Gastroesophageal sphincter (tissue), 4 donors: ENCODE results near the gene CLDN11. TPM values are rescaled to one million over a fixed set of nuclear protein-coding genes. Genes with fewer than 3 reads are reported as not detected.

Experiments used
- ATAC-seq: fragments of 150-250 bp; one replicate; pipeline ENCODE4 v1.9.1; 2016; ENCODE audit warnings: mild to moderate bottlenecking, moderate library complexity
- H3K27ac ChIP-seq, 4 donors: fragments of 200-600 bp; sonication (generic) in 3 of 4; 1 replicate in 3 of 4; 2 replicates in 1 of 4; pipeline ENCODE4 v1.5.1; 2016 to 2019
- H3K27me3 ChIP-seq: fragments of 200-600 bp; sonication (generic); one replicate; pipeline ENCODE4 v1.5.1; 2019
- H3K36me3 ChIP-seq, 2 donors: fragments of 200-600 bp; sonication (generic); one replicate each; pipeline ENCODE4 v1.5.1; 2019; ENCODE audit warnings: control low read depth in 1 of 2
- H3K4me1 ChIP-seq, 3 donors: fragments of 200-600 bp; sonication (generic); 1 replicate in 2 of 3; 2 replicates in 1 of 3; pipeline ENCODE4 v1.5.1; 2016 to 2019; ENCODE audit warnings: control low read depth in 2 of 3
- H3K4me3 ChIP-seq, 2 donors: fragments of 200-600 bp; sonication (generic); one replicate each; pipeline ENCODE4 v1.5.1; 2019; ENCODE audit warnings: mild to moderate bottlenecking in 1 of 2, moderate library complexity in 1 of 2
- H3K9me3 ChIP-seq, 3 donors: fragments of 200-600 bp; sonication (generic); one replicate each; pipeline ENCODE4 v1.5.1; 2017 to 2019; ENCODE audit warnings: control low read depth in 2 of 3
- EP300 ChIP-seq: sonication (generic); formaldehyde crosslinking; IDR thresholded peaks from one replicate; pipeline ENCODE4 v1.6.1; 2017; ENCODE audit warnings: antibody characterized with exemption, mild to moderate bottlenecking
- POLR2A ChIP-seq, 2 donors: fragments of 450-650 bp; IDR thresholded peaks; one replicate each; pipeline ENCODE4 v1.6.1; 2017; ENCODE audit warnings: antibody characterized with exemption in 2 of 2, mild to moderate bottlenecking in 2 of 2, moderate library complexity in 1 of 2
- POLR2AphosphoS5 ChIP-seq: sonication (generic); formaldehyde crosslinking; IDR thresholded peaks from one replicate; pipeline ENCODE4 v1.6.1; 2017; ENCODE audit warnings: antibody characterized with exemption
- WGBS, 2 donors: methylation state at CpG; one replicate each; pipeline ENCODE4 v1.1.5; 2018; ENCODE audit warnings: low coverage in 1 of 2; 5-methylcytosine and 5-hydroxymethylcytosine counted together
- total RNA-seq, 4 donors: library from RNA; depleted of rRNA; stranded (reverse); fragments of >200 nt; gene quantifications; one replicate each; pipeline ENCODE4 v1.1.0, GENCODE V29; 2016
- TF ChIP-seq, protein P1 (sequence below), 4 experiments: fragments of 200-600 bp in 2 of 4; fragments of 450-650 bp in 2 of 4; sonication (generic) in 1 of 4; IDR thresholded peaks; one replicate each; pipeline ENCODE4 v1.5.1; 2017 to 2019; ENCODE audit warnings: antibody characterized with exemption in 4 of 4, mild to moderate bottlenecking in 2 of 4, moderate library complexity in 2 of 4

The CLDN11 gene
- total RNA-seq, 4 donors from 2014 or later: 1.4 to 7.7 (median 2.5) TPM

DNA sequence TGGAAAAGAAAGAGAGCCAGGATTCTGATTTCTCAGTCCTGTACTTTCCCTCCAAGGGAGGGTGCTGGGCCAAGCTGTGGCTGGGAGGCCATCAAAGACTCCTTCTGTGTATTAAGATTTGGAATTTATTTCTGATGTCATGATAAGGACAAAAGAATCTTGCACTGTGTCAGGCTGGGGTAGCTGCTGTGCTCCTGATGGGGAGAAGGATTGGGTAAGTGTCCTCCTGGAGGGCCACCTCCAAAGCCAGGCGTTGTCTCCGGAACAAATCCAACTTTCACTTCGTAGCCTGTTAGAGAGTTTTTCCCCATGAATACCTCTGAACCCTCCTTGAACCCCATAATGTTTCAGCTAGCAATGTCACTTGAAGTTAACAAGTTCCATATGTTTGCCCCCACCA is 29.9 kb downstream of the CLDN11 start:
- TF ChIP-seq, protein P1, sequence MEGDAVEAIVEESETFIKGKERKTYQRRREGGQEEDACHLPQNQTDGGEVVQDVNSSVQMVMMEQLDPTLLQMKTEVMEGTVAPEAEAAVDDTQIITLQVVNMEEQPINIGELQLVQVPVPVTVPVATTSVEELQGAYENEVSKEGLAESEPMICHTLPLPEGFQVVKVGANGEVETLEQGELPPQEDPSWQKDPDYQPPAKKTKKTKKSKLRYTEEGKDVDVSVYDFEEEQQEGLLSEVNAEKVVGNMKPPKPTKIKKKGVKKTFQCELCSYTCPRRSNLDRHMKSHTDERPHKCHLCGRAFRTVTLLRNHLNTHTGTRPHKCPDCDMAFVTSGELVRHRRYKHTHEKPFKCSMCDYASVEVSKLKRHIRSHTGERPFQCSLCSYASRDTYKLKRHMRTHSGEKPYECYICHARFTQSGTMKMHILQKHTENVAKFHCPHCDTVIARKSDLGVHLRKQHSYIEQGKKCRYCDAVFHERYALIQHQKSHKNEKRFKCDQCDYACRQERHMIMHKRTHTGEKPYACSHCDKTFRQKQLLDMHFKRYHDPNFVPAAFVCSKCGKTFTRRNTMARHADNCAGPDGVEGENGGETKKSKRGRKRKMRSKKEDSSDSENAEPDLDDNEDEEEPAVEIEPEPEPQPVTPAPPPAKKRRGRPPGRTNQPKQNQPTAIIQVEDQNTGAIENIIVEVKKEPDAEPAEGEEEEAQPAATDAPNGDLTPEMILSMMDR (IDR thresholded peaks at IDR 0.05): no peak
- no peaks in the 10 kb centered on the region for H3K27me3 ChIP-seq
- no peaks in the 10 kb centered on the region for H3K36me3 ChIP-seq
- ATAC-seq: no peak
- H3K27ac ChIP-seq: no peak overlapping the region
- H3K9me3 ChIP-seq: no peaks in the 10 kb centered on the region
- H3K4me1 ChIP-seq: no peaks in the 10 kb centered on the region
- no peak overlapping the region for H3K4me3 ChIP-seq
- WGBS, 2 donors: 39 to 66% methylated on average over 2 to 3 of the region's 3 CpGs

DNA sequence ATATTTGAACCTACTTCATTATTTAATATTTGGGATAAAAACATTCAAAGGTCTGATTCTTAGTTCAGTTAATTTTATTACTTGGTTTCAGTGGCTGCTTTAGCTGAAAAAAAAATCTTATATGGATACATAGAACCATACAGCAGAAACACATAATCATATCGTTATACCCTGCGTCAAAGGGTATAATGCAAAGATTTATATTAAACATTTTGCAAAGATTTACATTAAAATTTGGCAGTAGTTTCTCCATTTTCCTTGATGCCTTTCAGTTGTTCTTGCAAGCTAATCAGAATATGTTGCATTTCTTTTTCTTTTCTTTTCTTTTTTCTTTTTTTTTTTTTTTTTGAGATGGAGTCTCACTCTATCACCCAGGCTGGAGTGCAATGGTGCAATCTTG is 31.4 kb downstream of the CLDN11 start:
- TF ChIP-seq POLR2A (IDR thresholded peaks at IDR 0.05): no peak
- TF ChIP-seq, protein P1 (IDR thresholded peaks at IDR 0.05): no peak
- TF ChIP-seq EP300: no peak
- no peak for TF ChIP-seq POLR2AphosphoS5
- ATAC-seq: no peak
- H3K27me3 ChIP-seq: no peaks in the 10 kb centered on the region
- H3K4me3 ChIP-seq: no peak overlapping the region
- WGBS, 2 donors: 32 to 40% methylated on average over 2 of the region's 2 CpGs
- H3K4me1 ChIP-seq: no peaks in the 10 kb centered on the region
- no peaks in the 10 kb centered on the region for H3K36me3 ChIP-seq
- H3K27ac ChIP-seq: no peak overlapping the region
- no peaks in the 10 kb centered on the region for H3K9me3 ChIP-seq

DNA sequence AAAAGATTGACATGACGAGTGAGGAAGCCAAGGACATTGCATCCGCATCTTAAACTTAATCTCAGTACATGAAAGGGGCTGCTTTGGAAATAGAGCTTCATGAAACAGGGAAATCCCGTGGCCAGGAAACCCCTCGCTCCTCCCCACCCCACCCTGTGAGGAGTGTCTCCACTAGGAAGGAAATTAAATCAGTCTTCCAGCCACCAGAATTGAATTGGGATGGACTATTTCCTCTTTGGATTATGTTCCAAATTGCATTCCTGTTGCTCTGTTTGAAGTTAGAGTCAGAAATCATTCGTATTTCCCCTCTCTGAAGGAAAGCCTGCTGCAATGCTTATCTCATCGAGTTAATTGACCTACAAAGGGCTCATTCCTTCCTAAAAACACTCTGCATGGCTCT is 35.8 kb downstream of the CLDN11 start:
- 67 to 79% methylated on average over 5 of the region's 6 CpGs for WGBS, 2 donors
- TF ChIP-seq EP300: no peak
- no peak for TF ChIP-seq POLR2AphosphoS5
- no peak for TF ChIP-seq POLR2A (IDR thresholded peaks at IDR 0.05)
- TF ChIP-seq, protein P1 (IDR thresholded peaks at IDR 0.05): no peak
- no peak for ATAC-seq
- Histone ChIP-seq H3K4me1 (no peaks in the 10 kb centered on the region), H3K27me3 (peaks cover 6% of the 10 kb centered on the region), H3K27ac (no peak overlapping the region), H3K9me3 (no peaks in the 10 kb centered on the region), H3K4me3 (no peak overlapping the region), H3K36me3 (no peaks in the 10 kb centered on the region)

DNA sequence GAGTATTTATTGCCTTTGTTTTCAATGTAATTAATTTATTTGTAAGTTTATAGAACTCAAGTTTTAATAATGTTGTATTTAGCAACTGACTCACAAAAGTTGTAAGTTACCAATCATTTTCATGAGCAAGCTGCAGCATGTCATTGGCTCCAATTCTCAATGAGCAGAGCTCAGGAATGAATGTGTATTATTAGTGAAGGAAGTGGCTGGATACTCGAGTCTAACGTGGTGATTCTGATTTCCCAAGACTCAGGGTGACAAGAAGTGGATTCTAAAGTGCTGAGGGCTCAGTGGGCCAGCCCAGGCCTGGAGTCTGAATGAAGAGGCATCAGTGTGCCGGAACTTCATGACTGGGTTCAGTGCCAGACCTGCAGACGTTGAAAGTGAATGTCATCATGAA is 39.6 kb downstream of the CLDN11 start:
- Histone ChIP-seq H3K4me1 (no peaks in the 10 kb centered on the region), H3K27me3 (peaks cover 6% of the 10 kb centered on the region), H3K9me3 (no peaks in the 10 kb centered on the region), H3K27ac (no peak overlapping the region), H3K4me3 (no peak overlapping the region), H3K36me3 (no peaks in the 10 kb centered on the region)
- no peak for ATAC-seq
- 18 to 50% methylated on average over 1 to 2 of the region's 4 CpGs for WGBS, 2 donors
- TF ChIP-seq POLR2A (IDR thresholded peaks at IDR 0.05): no peak
- no peak for TF ChIP-seq EP300
- TF ChIP-seq, protein P1 (IDR thresholded peaks at IDR 0.05): no peak
- no peak for TF ChIP-seq POLR2AphosphoS5

DNA sequence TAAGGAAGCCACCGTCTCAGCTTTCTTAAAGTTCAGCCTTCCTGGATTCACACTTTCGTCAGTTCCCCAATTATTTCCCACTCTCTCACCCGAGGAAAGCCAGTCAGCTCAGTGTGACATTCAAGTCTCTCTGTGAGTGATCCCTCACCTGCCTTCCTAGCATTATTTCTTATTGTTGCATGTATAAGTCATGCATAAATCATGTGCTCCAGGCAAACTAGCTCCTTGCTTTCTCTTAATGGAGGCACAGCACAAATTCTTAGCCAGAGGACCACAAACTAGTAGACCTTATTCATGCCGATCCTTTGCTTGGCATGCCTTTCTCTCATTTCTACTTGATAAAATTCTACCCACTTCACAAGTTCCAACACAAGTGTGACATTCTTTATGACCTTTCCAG is 44.3 kb downstream of the CLDN11 start:
- no peaks in the 10 kb centered on the region for H3K9me3 ChIP-seq
- WGBS, 2 donors: 64 to 69% methylated on average over 4 of the region's 4 CpGs
- no peak for ATAC-seq

More for the DNA sequence above, 44.3 kb downstream of the CLDN11 start:
- TF ChIP-seq POLR2AphosphoS5 (no peak), EP300 (no peak), POLR2A (IDR thresholded peaks at IDR 0.05) (no peak)
- TF ChIP-seq, protein P1 (IDR thresholded peaks at IDR 0.05): no peak
- H3K4me1 ChIP-seq: no peaks in the 10 kb centered on the region
- H3K36me3 ChIP-seq: no peaks in the 10 kb centered on the region
- H3K4me3 ChIP-seq: no peak overlapping the region
- H3K27ac ChIP-seq: no peak overlapping the region
- H3K27me3 ChIP-seq: peaks cover 9% of the 10 kb centered on the region
